GM12801 (cell line): ENCODE data around the gene CHODL.

Experiments
- CTCF ChIP-seq: IDR thresholded peaks from one replicate; pipeline ENCODE4 v1.5.1; 2011; ENCODE audit warnings: control low read depth; ENCODE audit not compliant: insufficient read length; ENCODE audit errors: extremely low read depth

Gene CHODL

GRCh38 chr21:18253799-18254198, 9.2 kb downstream of the CHODL start:
- TF ChIP-seq CTCF: no peak

DNA sequence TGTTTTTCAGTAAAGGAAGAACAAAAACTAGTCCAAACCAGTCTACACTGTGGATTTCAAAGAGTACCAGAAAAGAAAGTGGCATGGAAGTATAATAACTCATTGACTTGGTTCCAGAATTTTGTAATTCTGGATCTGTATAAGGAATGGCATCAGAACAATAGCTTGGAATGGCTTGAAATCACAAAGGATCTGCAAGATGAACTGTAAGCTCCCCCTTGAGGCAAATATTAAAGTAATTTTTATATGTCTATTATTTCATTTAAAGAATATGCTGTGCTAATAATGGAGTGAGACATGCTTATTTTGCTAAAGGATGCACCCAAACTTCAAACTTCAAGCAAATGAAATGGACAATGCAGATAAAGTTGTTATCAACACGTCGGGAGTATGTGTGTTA, 21.3 kb downstream of the CHODL start:
- TF ChIP-seq CTCF: no peak

GRCh38 chr21:18267496-18267895, 22.9 kb downstream of the CHODL start:
- TF ChIP-seq CTCF: no peak

DNA sequence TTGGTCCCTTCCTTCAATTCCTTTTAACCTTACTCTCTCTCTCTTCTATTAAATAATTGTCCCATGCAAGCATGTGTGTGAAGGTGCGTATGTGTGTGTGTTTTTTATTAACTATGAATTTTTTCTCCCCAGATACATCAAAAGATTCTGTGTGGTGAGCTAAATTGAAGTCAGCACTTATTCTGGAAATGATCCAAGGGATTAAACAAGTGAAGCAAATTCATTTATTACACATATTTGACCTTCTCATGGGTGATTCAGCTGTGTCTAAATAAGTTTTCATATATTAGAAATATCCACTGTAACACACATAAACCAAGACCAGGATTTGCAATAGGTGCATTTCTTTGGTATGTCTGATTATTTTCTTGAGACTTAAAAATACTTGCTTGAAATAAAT, 24.3 kb downstream of the CHODL start:
- no peak for TF ChIP-seq CTCF

DNA sequence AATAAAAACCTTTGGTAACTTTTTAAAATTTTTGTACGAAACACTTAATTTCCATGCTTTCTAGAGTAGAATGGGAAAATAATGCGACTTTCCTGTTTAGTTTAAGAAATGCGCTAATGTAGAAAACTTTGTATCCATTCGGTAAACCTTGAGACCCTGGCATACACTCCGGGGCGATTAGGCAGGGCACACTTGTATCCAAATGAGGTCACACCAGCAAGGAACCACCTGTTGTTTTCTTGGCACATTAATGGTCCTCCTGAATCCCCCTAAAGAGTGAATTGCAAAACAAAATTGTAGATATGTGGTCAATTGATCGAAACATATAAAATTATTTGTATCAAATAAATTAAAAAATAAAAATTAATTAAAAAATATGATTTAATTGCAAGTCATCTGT, 25.2 kb downstream of the CHODL start:
- no peak for TF ChIP-seq CTCF

DNA sequence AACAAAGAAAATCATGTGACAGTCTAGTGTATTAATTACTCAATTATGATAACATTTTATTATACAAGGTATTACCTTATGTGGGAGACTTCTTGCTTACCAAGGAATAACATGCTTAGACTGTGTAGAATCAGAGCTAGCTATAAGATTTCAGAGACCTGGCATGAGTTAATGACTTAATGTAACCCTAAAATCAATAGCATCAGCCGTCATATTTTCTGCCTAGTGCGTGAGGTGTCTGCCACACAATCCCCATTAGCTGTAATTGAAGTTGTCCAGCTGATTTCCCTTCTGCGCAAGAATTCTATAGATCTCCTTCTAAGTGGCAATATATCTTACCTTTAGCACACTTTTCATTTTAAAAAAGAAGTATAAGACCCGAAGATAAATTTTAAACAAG, 28.8 kb downstream of the CHODL start:
- TF ChIP-seq CTCF: no peak

DNA sequence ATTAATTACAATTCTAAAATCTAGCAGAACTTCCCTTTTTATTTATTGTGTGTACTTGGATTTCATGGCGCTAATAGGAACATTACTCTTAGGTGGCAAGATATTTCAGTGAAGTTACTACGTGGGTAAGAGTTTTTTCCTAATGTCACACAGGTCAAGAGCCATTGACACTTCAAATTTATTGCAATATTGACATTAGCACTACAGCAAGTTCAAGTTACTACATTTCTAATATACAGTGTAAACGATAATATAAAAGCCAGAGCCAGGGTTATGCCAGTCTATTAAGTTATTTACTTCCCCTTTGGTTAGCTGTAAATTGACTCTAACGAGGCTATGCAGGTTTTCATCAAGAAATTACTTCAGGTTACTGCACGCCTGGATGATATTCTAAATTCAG, 29.7 kb downstream of the CHODL start:
- no peak for TF ChIP-seq CTCF

- no peak for TF ChIP-seq CTCF
Measured at GRCh38 chr21:18275781-18276180, 31.1 kb downstream of the CHODL start.
